Epithelial cell of proximal tubule (primary cell): Measurements from ENCODE around the gene CFAP47. TPM values are rescaled to one million over a fixed set of nuclear protein-coding genes. Genes with fewer than 3 reads are reported as not detected.
"Not testable (repeated sequence)": the region's sequence is repeated elsewhere in the genome, so short reads cannot be mapped to it uniquely, and the experiment has no call there.

Source experiments
- DNase-seq: peaks from one replicate; pipeline ENCODE4 v3.0.0-alpha.2; 2011; ENCODE audit warnings: low read depth
- H3K4me3 ChIP-seq: 2 replicates; pipeline ENCODE4 v1.5.1; 2011; ENCODE audit warnings: low read depth, mild to moderate bottlenecking, low read length
- total RNA-seq: library from RNA; depleted of rRNA; stranded (reverse); fragments of >200 nt; gene quantifications from 2 replicates; pipeline ENCODE4 v1.2.3, GENCODE V29; 2015
- TF ChIP-seq, protein P1 (sequence below): conservative IDR thresholded peaks from 2 replicates; pipeline ENCODE4 v1.5.1; 2012; ENCODE audit warnings: low read depth, mild to moderate bottlenecking, low read length

Gene CFAP47, protein sequence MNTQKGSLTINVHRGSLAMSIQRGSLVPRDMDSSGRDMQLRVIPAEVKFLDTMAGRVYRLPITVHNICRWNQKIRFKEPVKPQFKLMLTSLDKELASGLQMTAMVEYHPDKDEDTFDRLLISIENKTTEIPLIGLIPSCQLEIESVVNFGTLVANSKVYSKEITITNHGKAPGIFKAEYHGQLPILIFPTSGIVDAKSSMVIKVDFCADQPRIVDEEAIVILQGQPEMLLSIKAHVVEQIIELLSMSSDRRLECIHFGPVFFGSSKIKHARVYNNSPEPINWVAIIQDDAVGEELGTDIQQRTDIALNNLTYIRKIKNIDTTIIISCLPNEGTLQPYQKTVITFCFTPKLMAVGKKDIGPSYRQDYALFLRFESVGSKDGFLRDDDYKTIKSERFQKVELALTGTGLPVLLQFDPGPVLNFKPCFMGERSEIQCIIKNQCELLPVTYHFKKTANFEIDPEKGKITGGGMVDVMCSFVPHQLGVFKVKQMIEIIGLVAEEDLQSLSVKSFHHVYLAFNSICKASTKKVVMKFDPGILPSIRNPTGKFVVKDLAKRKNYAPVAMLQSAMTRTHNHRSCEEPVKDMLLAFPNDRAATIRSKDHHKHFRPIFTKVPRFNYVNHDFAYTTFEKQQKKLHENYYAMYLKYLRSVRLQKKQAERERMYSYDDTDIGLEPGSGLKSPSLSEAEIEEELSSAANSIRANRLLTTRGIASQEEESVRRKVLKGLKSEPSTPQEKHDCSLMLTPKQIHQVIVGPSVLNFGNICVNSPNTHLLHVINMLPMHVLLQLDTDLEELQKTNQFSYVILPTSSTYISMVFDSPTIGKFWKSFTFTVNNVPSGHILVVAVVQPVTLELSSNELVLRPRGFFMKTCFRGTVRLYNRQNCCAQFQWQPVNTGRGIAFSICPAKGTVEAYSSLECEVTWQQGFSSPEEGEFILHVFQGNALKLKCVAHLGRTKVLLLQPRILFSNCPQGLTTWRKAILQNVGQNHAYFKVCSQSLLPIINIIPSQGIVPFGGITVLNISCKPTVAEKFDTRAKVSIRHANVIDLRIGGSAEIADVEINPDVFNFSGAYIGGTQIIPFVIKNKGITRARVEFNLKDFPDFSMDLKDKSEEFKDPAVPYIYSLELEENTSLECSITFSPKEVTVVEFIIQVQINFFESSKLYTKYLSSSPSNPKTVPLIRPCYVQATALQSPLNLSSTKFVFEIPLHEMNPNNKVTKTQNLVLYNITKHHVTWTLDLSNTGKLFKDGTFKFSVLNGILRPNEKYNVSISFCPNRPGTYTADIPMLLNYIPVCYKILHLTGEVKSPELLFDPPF (N-terminal part only)
- total RNA-seq: 0.51 TPM in 1 of 2 replicates, not detected in the other

DNA sequence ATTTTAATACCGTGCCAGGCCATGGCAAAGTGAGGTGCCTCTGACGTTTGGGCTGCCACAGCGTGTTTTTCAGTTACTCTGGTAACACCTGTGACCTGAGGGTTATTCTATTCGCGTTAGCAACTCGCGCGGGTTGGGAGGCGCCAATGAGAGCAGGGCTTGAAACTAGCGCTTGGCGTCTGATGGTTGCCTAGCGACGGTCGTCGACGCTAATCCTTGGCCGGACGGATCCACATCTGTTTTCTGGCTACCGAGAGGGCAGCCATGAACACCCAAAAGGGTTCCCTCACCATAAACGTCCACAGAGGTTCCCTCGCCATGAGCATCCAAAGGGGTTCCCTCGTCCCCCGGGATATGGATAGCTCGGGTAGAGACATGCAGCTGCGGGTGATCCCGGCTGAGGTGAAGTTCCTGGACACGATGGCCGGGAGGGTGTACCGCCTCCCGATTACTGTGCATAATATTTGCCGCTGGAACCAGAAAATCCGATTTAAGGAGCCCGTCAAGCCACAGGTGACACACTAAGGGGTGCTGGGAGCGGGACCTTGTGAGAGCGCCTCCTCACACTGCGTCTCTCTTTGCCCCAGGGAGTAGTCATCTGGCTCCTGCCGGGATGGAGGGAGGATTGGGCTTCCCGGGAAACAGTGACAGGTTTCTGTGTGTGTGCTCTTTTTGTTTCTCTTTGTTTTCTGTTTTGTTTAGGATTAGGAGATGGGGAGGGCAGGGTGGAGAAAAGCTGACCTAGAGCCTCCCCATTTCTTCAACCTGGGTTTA, at the start of gene CFAP47:
Gene CFAP47, plus strand, starts transcription at position 199 of the 774 bp plus-strand sequence. Its CDS starts 66 bp downstream, at position 265.
- H3K4me3 ChIP-seq: peak within 1 kb of the TSS; percentile 66
- DNase-seq: peak; percentile 10
- TF ChIP-seq, protein P1, sequence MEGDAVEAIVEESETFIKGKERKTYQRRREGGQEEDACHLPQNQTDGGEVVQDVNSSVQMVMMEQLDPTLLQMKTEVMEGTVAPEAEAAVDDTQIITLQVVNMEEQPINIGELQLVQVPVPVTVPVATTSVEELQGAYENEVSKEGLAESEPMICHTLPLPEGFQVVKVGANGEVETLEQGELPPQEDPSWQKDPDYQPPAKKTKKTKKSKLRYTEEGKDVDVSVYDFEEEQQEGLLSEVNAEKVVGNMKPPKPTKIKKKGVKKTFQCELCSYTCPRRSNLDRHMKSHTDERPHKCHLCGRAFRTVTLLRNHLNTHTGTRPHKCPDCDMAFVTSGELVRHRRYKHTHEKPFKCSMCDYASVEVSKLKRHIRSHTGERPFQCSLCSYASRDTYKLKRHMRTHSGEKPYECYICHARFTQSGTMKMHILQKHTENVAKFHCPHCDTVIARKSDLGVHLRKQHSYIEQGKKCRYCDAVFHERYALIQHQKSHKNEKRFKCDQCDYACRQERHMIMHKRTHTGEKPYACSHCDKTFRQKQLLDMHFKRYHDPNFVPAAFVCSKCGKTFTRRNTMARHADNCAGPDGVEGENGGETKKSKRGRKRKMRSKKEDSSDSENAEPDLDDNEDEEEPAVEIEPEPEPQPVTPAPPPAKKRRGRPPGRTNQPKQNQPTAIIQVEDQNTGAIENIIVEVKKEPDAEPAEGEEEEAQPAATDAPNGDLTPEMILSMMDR: no peak

DNA sequence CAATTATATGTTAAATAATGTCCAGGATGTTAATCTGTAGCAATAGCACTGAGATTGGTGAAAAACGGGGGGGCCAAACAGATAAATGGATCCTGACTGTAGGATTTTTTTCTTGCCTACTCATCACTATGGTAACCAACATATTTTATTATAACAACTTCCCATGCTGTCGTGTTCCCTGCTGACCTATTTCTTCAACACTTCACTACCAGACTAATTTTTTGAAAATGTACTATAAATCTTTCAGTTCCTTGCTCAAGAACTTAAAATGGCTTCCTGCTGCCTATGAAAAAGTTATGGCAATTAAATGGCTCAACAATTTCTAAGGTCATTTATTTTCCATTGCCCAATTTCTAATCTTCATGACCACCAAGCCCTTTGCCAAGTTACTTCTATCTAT, 38.9 kb upstream of the CFAP47 start:
- no peak overlapping the region for H3K4me3 ChIP-seq
- DNase-seq: no peak
- TF ChIP-seq, protein P1: no peak

DNA sequence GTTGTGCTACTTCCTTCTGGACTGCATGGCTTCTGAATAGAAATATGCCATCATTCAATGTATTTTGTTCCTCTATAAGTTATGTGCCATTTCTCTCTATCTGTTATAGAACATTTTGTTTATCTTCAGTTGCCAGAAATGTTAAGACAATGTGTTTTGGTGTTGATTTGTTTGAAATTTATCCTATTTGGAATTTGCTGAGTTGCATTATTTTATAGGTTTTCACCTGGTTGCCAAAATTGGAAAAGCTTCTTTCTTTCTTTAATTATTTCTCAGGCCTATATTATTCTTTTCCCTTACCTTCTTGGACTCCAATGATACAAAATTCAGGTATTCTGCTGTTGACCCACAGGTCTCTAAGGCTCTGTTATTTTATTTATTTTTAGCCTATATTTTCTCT, 33.4 kb upstream of the CFAP47 start:
- no peak for DNase-seq
- no peak overlapping the region for H3K4me3 ChIP-seq
- TF ChIP-seq, protein P1: no peak

DNA sequence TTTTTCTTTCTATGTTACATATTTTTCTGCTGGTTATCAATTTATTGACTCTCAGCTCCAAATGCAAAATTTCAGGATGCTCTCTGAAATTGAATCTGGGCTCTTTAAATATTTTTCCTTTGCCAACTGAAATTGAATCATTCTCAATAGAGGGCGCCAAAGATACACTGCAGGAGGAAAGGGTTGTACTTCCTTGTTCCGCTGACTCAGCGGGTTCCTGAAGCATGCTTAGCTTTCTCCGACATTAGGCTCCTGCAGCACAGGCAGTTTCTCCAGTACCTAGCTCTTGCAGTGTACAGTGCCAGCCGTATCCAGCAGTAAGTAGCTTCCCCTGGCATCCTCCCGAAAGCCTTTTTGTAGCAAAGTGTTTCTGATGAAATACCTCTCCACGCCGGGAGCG, 28.8 kb upstream of the CFAP47 start:
- TF ChIP-seq, protein P1: peak; percentile 69
- no peak for DNase-seq
- H3K4me3 ChIP-seq: no peak overlapping the region

DNA sequence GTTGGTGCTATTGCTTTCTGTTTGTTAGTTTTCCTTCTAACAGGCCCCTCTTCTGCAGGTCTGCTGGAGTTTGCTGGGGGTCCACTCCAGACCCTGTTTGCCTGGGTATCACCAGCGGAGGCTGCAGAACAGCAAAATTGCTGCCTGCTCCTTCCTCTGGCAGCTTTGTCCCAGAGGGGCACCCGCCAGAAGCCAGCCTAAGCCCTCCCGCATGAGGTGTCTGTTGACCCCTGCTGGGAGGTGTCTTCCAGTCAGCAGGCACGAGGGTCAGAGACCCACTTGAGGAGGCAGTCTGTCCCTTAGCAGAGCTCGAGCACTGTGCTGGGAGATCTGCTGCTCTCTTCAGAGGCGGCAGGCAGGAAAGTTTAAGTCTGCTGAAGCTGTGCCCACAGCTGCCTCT, 67.3 kb downstream of the CFAP47 start:
- H3K4me3 ChIP-seq, DNase-seq: not testable (repeated sequence)

DNA sequence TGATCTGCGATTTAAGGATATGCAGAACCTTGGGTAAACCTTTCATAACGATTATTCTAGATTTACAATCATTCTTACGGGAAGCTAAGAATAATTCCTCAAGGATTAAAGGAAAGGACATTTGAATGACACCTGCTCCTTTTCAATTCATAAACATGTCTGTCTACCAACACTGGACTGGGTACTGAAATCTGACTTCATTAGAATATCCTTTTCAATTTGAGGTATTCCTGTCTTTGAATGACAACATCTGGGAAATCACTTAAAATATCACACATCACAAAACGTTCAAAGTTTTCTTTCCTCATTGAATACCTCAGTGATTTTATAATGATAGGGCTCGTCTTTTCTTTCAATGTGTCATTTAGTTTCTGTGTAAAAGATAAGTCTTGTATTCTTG, 87.7 kb downstream of the CFAP47 start:
- no peak overlapping the region for H3K4me3 ChIP-seq
- no peak for DNase-seq
- TF ChIP-seq, protein P1: no peak
